ENCODE results near the gene CERKL.

GRCh38 chr2:181526014-181526413, 130.9 kb downstream of the CERKL start:
- TF ChIP-seq CTCF (IDR thresholded peaks at IDR 0.05) = no peak
- TF ChIP-seq POLR2A (IDR thresholded peaks at IDR 0.05) = no peak
